Mesenchymal stem cell (in vitro differentiated cells and primary cell): Measurements from ENCODE around the gene KHDRBS1.
A peak's percentile ranks its signal among the peaks of the same experiment; 100 is the strongest.

ENCODE experiments used
- DNase-seq: peaks from one replicate; pipeline ENCODE4 v3.0.0-alpha.2; 2013
- H2AFZ ChIP-seq: one replicate; pipeline ENCODE4 v1.6.1; 2013; ENCODE audit warnings: low read depth, mild to moderate bottlenecking, control low read depth, inconsistent platforms, low read length, moderate library complexity
- H2AK5ac ChIP-seq: 2 replicates; pipeline ENCODE4 v1.6.1; 2013; ENCODE audit warnings: low read length, moderate library complexity, mild to moderate bottlenecking, inconsistent platforms; ENCODE audit not compliant: severe bottlenecking
- H2BK120ac ChIP-seq: one replicate; pipeline ENCODE4 v1.6.1; 2013; ENCODE audit warnings: low read depth, mild to moderate bottlenecking, inconsistent platforms, low read length, moderate library complexity
- H2BK12ac ChIP-seq, 2 experiments: one replicate each; pipeline ENCODE4 v1.6.1; 2013; ENCODE audit warnings: inconsistent platforms in 2 of 2, low read length in 2 of 2, mild to moderate bottlenecking in 2 of 2, moderate library complexity in 2 of 2, control low read depth in 1 of 2
- H2BK15ac ChIP-seq: one replicate; pipeline ENCODE4 v1.6.1; 2013; ENCODE audit warnings: mild to moderate bottlenecking, low read depth, inconsistent platforms; ENCODE audit not compliant: poor library complexity, severe bottlenecking
- H2BK5ac ChIP-seq: 2 replicates; pipeline ENCODE4 v1.6.1; 2013; ENCODE audit warnings: low read depth, mild to moderate bottlenecking, low read length, control low read depth, inconsistent platforms; ENCODE audit not compliant: poor library complexity, severe bottlenecking
- H3K14ac ChIP-seq, 2 experiments: one replicate each; pipeline ENCODE4 v1.6.1; 2013; ENCODE audit warnings: inconsistent platforms in 2 of 2, low read length in 2 of 2, control low read depth in 1 of 2, mild to moderate bottlenecking in 1 of 2, moderate library complexity in 1 of 2
- H3K18ac ChIP-seq, 2 experiments: one replicate each; pipeline ENCODE4 v1.6.1; 2013; ENCODE audit warnings: inconsistent platforms in 2 of 2, low read length in 2 of 2, control low read depth in 1 of 2, low read depth in 1 of 2, mild to moderate bottlenecking in 1 of 2
- H3K23ac ChIP-seq, 2 experiments: one replicate each; pipeline ENCODE4 v1.6.1; 2013; ENCODE audit warnings: inconsistent platforms in 2 of 2, low read length in 2 of 2, mild to moderate bottlenecking in 2 of 2, moderate library complexity in 2 of 2, control low read depth in 1 of 2
- H3K27ac ChIP-seq: 2 replicates; pipeline ENCODE4 v1.5.1; 2013; ENCODE audit warnings: mild to moderate bottlenecking, moderate library complexity, low read length, control low read depth, inconsistent platforms; ENCODE audit not compliant: poor library complexity, severe bottlenecking
- H3K27me3 ChIP-seq, 2 experiments: 2 replicates each; pipeline versions ENCODE4 v1.6.1 to v1.7.0; 2013; ENCODE audit warnings: low read length in 2 of 2, mild to moderate bottlenecking in 2 of 2, moderate library complexity in 2 of 2, control low read depth in 1 of 2, inconsistent platforms in 1 of 2; ENCODE audit not compliant: control insufficient read depth in 1 of 2, insufficient read depth in 1 of 2
- H3K36me3 ChIP-seq, 2 experiments: 2 replicates each; pipeline versions ENCODE4 v1.6.1 to v1.7.0; 2013; ENCODE audit warnings: low read length in 2 of 2, control low read depth in 1 of 2, inconsistent platforms in 1 of 2, low read depth in 1 of 2, mild to moderate bottlenecking in 1 of 2; ENCODE audit not compliant: insufficient read depth in 2 of 2, control insufficient read depth in 1 of 2
- H3K4ac ChIP-seq, 2 experiments: one replicate each; pipeline ENCODE4 v1.6.1; 2013; ENCODE audit warnings: inconsistent platforms in 2 of 2, low read length in 2 of 2, mild to moderate bottlenecking in 2 of 2, moderate library complexity in 2 of 2, control low read depth in 1 of 2, low read depth in 1 of 2
- H3K4me1 ChIP-seq: 2 replicates; pipeline ENCODE4 v1.6.1; 2013; ENCODE audit warnings: low read depth, low read length, control low read depth; ENCODE audit not compliant: control insufficient read depth, insufficient read depth
- H3K4me2 ChIP-seq: 2 replicates; pipeline ENCODE4 v1.6.1; 2013; ENCODE audit warnings: low read length, mild to moderate bottlenecking, inconsistent platforms; ENCODE audit not compliant: poor library complexity, severe bottlenecking
- H3K4me3 ChIP-seq, 2 experiments: 2 replicates each; pipeline versions ENCODE4 v1.5.1 to v1.7.0; 2013; ENCODE audit warnings: low read length in 2 of 2, mild to moderate bottlenecking in 2 of 2, control low read depth in 1 of 2, low read depth in 1 of 2; ENCODE audit not compliant: insufficient read depth in 1 of 2
- H3K79me1 ChIP-seq: replicated peaks from 2 replicates; pipeline ENCODE4 v1.6.1; 2013; ENCODE audit warnings: mild to moderate bottlenecking, control low read depth, low read length, inconsistent platforms; ENCODE audit not compliant: poor library complexity, severe bottlenecking
- H3K9ac ChIP-seq: 2 replicates; pipeline ENCODE4 v1.7.0; 2013; ENCODE audit warnings: mild to moderate bottlenecking, low read length, moderate library complexity
- H3K9me3 ChIP-seq: 2 replicates; pipeline ENCODE4 v1.7.0; 2013; ENCODE audit warnings: mild to moderate bottlenecking, low read length; ENCODE audit not compliant: control insufficient read depth
- H4K8ac ChIP-seq: one replicate; pipeline ENCODE4 v1.6.1; 2013; ENCODE audit warnings: inconsistent platforms, mild to moderate bottlenecking, low read length, moderate library complexity
- H4K91ac ChIP-seq: one replicate; pipeline ENCODE4 v1.6.1; 2013; ENCODE audit warnings: mild to moderate bottlenecking, low read length, inconsistent platforms
- WGBS: methylation state at CpG from one replicate; pipeline ENCODE4 v1.1.7; 2013; ENCODE audit warnings: mixed read lengths; 5-methylcytosine and 5-hydroxymethylcytosine counted together

The KHDRBS1 gene

DNA sequence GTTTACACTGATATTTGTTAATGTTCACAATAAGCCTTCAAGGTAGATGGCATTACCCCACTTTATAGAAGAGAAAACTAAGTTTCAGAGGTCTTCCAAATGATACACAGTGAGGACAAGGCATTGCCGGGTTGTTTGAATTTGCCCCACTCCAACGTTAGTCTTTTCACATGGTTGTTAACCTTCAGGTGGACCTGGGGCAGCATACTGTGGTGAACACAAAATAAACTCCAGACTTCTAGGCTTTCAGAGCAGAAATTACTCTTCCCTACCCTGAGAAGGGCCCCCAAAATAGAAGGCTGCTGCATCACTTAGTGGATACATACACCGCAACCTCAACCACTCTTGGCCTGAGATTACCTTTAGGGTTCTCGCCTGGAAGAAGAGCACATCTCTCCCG is 3.4 kb upstream of the KHDRBS1 start:
- Histone ChIP-seq H3K4me3 (no peak overlapping the region), H3K27me3 (no peaks in the 10 kb centered on the region), H3K4me1 (peaks cover 2% of the 10 kb centered on the region), H2AFZ (no peak overlapping the region), H3K14ac (no peak overlapping the region), H3K27ac (no peak overlapping the region), H2BK12ac (no peak overlapping the region), H2AK5ac (no peak overlapping the region), H3K18ac (no peak overlapping the region), H3K9ac (no peak overlapping the region), H3K4ac (no peak overlapping the region), H3K79me1 (no peaks in the 10 kb centered on the region), H2BK5ac (no peak overlapping the region), H3K4me2 (no peak overlapping the region), H3K23ac (no peak overlapping the region), H2BK120ac (no peak overlapping the region), H3K36me3 (no peaks in the 10 kb centered on the region), H3K9me3 (no peaks in the 10 kb centered on the region), H4K8ac (no peak overlapping the region), H2BK15ac (no peak overlapping the region), H4K91ac (no peak overlapping the region)
- 95% methylated on average over 5 of the region's 5 CpGs for WGBS
- no peak for DNase-seq

DNA sequence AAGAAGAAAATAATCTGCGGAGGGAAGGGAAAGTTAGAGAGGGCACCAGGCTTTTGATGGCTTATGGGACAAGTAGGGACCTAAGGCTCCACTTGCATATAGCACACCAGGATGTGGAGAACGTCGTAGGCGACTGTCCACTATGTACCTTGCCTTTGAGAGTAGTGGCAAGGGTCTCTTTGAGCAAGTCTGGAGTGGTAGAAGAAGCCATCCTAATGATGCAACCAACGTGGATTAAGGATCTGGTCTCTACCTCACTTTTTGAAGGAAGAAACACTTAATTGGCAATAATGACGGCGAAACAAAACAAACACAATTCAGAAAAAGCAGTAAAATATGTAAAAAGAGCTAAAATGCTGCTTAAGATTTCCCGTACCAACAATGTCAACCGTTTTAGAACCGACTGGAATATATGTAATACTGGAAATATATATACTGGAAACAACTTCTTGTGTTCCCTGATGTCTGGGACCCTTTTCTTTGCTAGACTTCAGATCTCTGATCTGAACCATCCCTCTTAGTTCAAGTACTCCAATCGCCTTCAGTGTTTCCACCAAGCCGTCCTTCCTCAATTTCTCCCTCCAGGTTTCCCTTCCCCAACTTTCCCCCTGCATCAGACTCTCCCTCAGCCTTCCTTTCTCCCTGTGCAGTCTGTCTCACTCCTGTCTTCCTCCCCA is 821 bp upstream of the KHDRBS1 start:
- Histone ChIP-seq H3K4me2 (peak overlapping the region; percentile 71), H3K23ac (no peak overlapping the region), H3K9me3 (no peaks in the 10 kb centered on the region), H3K27me3 (no peaks in the 10 kb centered on the region), H3K4me3 (peak overlapping the region; percentile 43 to 95), H4K91ac (no peak overlapping the region), H3K14ac (peak overlapping the region in 1 of 2 experiments; percentile 83), H4K8ac (peak overlapping the region; percentile 83), H3K79me1 (no peaks in the 10 kb centered on the region), H2BK5ac (no peak overlapping the region), H2BK12ac (peak overlapping the region in 1 of 2 experiments; percentile 95), H3K4me1 (peaks cover 4% of the 10 kb centered on the region), H2AFZ (peak overlapping the region; percentile 24), H3K4ac (peak overlapping the region; percentile 35 to 89), H2AK5ac (peak overlapping the region; percentile 8), H3K36me3 (peaks cover 0 to 8% of the 10 kb centered on the region in 2 experiments), H3K27ac (peak overlapping the region; percentile 87), H2BK15ac (no peak overlapping the region), H3K18ac (peak overlapping the region; percentile 26 to 52), H3K9ac (peak overlapping the region; percentile 98), H2BK120ac (peak overlapping the region; percentile 51)
- no peak for DNase-seq
- WGBS: 63% methylated on average over 7 of the region's 12 CpGs

- Histone ChIP-seq H2BK5ac (peak overlapping the region; percentile 99), H3K27me3 (no peaks in the 10 kb centered on the region), H3K79me1 (no peaks in the 10 kb centered on the region), H3K27ac (peak overlapping the region; percentile 83), H3K23ac (peak overlapping the region; percentile 70 to 99), H4K8ac (peak overlapping the region; percentile 98), H3K4ac (peak overlapping the region; percentile 98 to 100), H3K4me1 (peaks cover 5% of the 10 kb centered on the region), H3K18ac (peak overlapping the region; percentile 100), H3K4me3 (peak overlapping the region; percentile 95 to 99), H3K9ac (peak overlapping the region; percentile 98), H2AFZ (peak overlapping the region; percentile 73), H3K4me2 (peak overlapping the region; percentile 38), H2BK12ac (peak overlapping the region in 1 of 2 experiments; percentile 73), H4K91ac (peak overlapping the region; percentile 100), H3K36me3 (peaks cover 0 to 8% of the 10 kb centered on the region in 2 experiments), H3K14ac (peak overlapping the region; percentile 99), H2AK5ac (peak overlapping the region; percentile 74), H2BK15ac (peak overlapping the region; percentile 96), H2BK120ac (peak overlapping the region; percentile 97), H3K9me3 (no peaks in the 10 kb centered on the region)
- peak; percentile 69 for DNase-seq
- under 1% methylated on average over 55 of the region's 55 CpGs for WGBS
Measured at GRCh38 chr1:32014199-32014947, 705 bp downstream of the KHDRBS1 start.

DNA sequence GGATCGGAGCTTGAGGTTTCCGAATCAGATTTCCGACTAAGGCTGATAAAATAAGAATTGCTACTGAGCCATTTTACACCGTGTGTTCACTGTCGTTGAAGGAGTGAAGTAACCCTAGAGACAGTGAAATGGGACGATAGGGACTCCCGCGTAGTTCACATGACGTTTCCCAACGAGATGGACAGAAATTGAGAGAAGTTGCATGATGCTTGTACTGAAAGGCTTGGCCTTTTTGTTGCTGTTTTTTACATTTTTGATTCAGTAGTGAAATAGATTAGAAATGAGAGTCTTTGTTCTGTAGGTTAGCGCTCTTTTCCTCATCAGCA is 1.2 kb downstream of the KHDRBS1 start:
- WGBS: under 1% methylated on average over 10 of the region's 11 CpGs
- no peak overlapping the region for H2BK15ac ChIP-seq
- H2BK5ac ChIP-seq: no peak overlapping the region
- peaks cover 4 to 8% of the 10 kb centered on the region in 2 experiments for H3K36me3 ChIP-seq
- no peaks in the 10 kb centered on the region for H3K79me1 ChIP-seq
- peak overlapping the region; percentile 98 for H3K9ac ChIP-seq
- H3K4me2 ChIP-seq: peak overlapping the region; percentile 38
- H3K23ac ChIP-seq: no peak overlapping the region
- peak overlapping the region in 1 of 2 experiments; percentile 3 for H3K4ac ChIP-seq
- H2AFZ ChIP-seq: no peak overlapping the region
- H4K91ac ChIP-seq: no peak overlapping the region
- no peak overlapping the region for H2BK12ac ChIP-seq
- H3K27ac ChIP-seq: peak overlapping the region; percentile 83
- DNase-seq: no peak
- no peak overlapping the region for H2AK5ac ChIP-seq
- no peaks in the 10 kb centered on the region for H3K9me3 ChIP-seq
- no peak overlapping the region for H2BK120ac ChIP-seq
- no peaks in the 10 kb centered on the region for H3K27me3 ChIP-seq
- peaks cover 8% of the 10 kb centered on the region for H3K4me1 ChIP-seq
- H4K8ac ChIP-seq: no peak overlapping the region
- peak overlapping the region; percentile 95 to 99 for H3K4me3 ChIP-seq
- H3K18ac ChIP-seq: peak overlapping the region in 1 of 2 experiments; percentile 15
- no peak overlapping the region for H3K14ac ChIP-seq
